NCI-H187 treated with DMSO at 0.1 percent for 48 hours (cell line): ENCODE data around the gene PLCZ1.
"Not testable (repeated sequence)": the region's sequence is repeated elsewhere in the genome, so short reads cannot be mapped to it uniquely, and the experiment has no call there.

Source experiments
- DNase-seq: peaks from one replicate; lab custom pipeline; 2025; lab: John Stamatoyannopoulos, UW

The PLCZ1 gene

GRCh38 chr12:18737819-18738218 is at the start of gene PLCZ1, which contains the start of gene CAPZA3:
TSS of gene PLCZ1 (minus strand) at chr12:18738012. CDS start at chr12:18737371, 641 bp downstream.
TSS of gene CAPZA3 (plus strand) at chr12:18738119. CDS start at chr12:18738269, 150 bp downstream.
- DNase-seq: no peak

- not testable (repeated sequence) for DNase-seq
These were observed 47.7 kb upstream of the PLCZ1 start for GRCh38 chr12:18785465-18785864.

GRCh38 chr12:18782827-18783226 is 45.0 kb upstream of the PLCZ1 start:
- no peak for DNase-seq

GRCh38 chr12:18766479-18766878 is 28.7 kb upstream of the PLCZ1 start:
- not testable (repeated sequence) for DNase-seq

- DNase-seq: no peak
These were observed 17.5 kb upstream of the PLCZ1 start for GRCh38 chr12:18755341-18755740.

GRCh38 chr12:18754124-18754707 is 16.4 kb upstream of the PLCZ1 start:
- no peak for DNase-seq

GRCh38 chr12:18753481-18754123 is 15.8 kb upstream of the PLCZ1 start:
- no peak for DNase-seq

- no peak for DNase-seq
These were observed 15.1 kb upstream of the PLCZ1 start for GRCh38 chr12:18752947-18753346.

GRCh38 chr12:18752280-18752920 is 14.6 kb upstream of the PLCZ1 start:
- DNase-seq: no peak

- DNase-seq: no peak
These were observed 14.1 kb upstream of the PLCZ1 start for GRCh38 chr12:18751866-18752265.

GRCh38 chr12:18750085-18750484 is 12.3 kb upstream of the PLCZ1 start:
- no peak for DNase-seq

- no peak for DNase-seq
These were observed 11.7 kb upstream of the PLCZ1 start for GRCh38 chr12:18749386-18749957.

- no peak for DNase-seq
These were observed 10.1 kb upstream of the PLCZ1 start for GRCh38 chr12:18747895-18748294.

- no peak for DNase-seq
These were observed 6.7 kb downstream of the PLCZ1 start for GRCh38 chr12:18731156-18731555.

- DNase-seq: no peak
These were observed 14.1 kb downstream of the PLCZ1 start for GRCh38 chr12:18723752-18724151.

- no peak for DNase-seq
These were observed 16.4 kb downstream of the PLCZ1 start for GRCh38 chr12:18721452-18721851.

- no peak for DNase-seq
These were observed 17.1 kb downstream of the PLCZ1 start for GRCh38 chr12:18720690-18721089.

GRCh38 chr12:18719922-18720510 is 17.8 kb downstream of the PLCZ1 start:
- no peak for DNase-seq

- no peak for DNase-seq
These were observed 19.4 kb downstream of the PLCZ1 start for GRCh38 chr12:18718462-18718861.

GRCh38 chr12:18716236-18716635 is 21.6 kb downstream of the PLCZ1 start:
- no peak for DNase-seq

GRCh38 chr12:18706798-18707197 is 31.0 kb downstream of the PLCZ1 start:
- no peak for DNase-seq

- no peak for DNase-seq
These were observed 33.9 kb downstream of the PLCZ1 start for GRCh38 chr12:18703911-18704310.

GRCh38 chr12:18703321-18703720 is 34.5 kb downstream of the PLCZ1 start:
- no peak for DNase-seq
